ENCODE data around the gene TEDC2. TPM values are rescaled to one million over a fixed set of nuclear protein-coding genes. Genes with fewer than 3 reads are reported as not detected.
A peak's percentile ranks its signal among the peaks of the same experiment; 100 is the strongest.

TEDC2 gene
- total RNA-seq, 1 donor from 2014 or later: 32.2 TPM

- Mint-ChIP-seq H3K36me3 (ENCODE audit: insufficient read depth) (peaks cover 3% of the 10 kb centered on the region), H3K9me3 (ENCODE audit: low read depth) (no peaks in the 10 kb centered on the region), H3K4me1 (ENCODE audit: low read depth) (no peaks in the 10 kb centered on the region), H3K4me3 (ENCODE audit: low read depth) (no peak overlapping the region), H3K27ac (no peak overlapping the region), H3K27me3 (no peaks in the 10 kb centered on the region)
- no peak for DNase-seq (ENCODE audit: low spot score, unreplicated experiment)
- TF ChIP-seq, protein P1, sequence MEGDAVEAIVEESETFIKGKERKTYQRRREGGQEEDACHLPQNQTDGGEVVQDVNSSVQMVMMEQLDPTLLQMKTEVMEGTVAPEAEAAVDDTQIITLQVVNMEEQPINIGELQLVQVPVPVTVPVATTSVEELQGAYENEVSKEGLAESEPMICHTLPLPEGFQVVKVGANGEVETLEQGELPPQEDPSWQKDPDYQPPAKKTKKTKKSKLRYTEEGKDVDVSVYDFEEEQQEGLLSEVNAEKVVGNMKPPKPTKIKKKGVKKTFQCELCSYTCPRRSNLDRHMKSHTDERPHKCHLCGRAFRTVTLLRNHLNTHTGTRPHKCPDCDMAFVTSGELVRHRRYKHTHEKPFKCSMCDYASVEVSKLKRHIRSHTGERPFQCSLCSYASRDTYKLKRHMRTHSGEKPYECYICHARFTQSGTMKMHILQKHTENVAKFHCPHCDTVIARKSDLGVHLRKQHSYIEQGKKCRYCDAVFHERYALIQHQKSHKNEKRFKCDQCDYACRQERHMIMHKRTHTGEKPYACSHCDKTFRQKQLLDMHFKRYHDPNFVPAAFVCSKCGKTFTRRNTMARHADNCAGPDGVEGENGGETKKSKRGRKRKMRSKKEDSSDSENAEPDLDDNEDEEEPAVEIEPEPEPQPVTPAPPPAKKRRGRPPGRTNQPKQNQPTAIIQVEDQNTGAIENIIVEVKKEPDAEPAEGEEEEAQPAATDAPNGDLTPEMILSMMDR (IDR thresholded peaks at IDR 0.05; ENCODE audit: unreplicated experiment): no peak
Measured at GRCh38 chr16:2499890-2500429, 40.1 kb downstream of the TEDC2 start.

GRCh38 chr16:2500430-2500917 is 40.6 kb downstream of the TEDC2 start:
- H3K27ac Mint-ChIP-seq: no peak overlapping the region
- H3K4me3 Mint-ChIP-seq (ENCODE audit: low read depth): no peak overlapping the region
- no peak for DNase-seq (ENCODE audit: low spot score, unreplicated experiment)
- TF ChIP-seq, protein P1 (IDR thresholded peaks at IDR 0.05; ENCODE audit: unreplicated experiment): no peak
- no peaks in the 10 kb centered on the region for H3K27me3 Mint-ChIP-seq
- peaks cover 3% of the 10 kb centered on the region for H3K36me3 Mint-ChIP-seq (ENCODE audit: insufficient read depth)
- H3K4me1 Mint-ChIP-seq (ENCODE audit: low read depth): no peaks in the 10 kb centered on the region
- H3K9me3 Mint-ChIP-seq (ENCODE audit: low read depth): no peaks in the 10 kb centered on the region

DNA sequence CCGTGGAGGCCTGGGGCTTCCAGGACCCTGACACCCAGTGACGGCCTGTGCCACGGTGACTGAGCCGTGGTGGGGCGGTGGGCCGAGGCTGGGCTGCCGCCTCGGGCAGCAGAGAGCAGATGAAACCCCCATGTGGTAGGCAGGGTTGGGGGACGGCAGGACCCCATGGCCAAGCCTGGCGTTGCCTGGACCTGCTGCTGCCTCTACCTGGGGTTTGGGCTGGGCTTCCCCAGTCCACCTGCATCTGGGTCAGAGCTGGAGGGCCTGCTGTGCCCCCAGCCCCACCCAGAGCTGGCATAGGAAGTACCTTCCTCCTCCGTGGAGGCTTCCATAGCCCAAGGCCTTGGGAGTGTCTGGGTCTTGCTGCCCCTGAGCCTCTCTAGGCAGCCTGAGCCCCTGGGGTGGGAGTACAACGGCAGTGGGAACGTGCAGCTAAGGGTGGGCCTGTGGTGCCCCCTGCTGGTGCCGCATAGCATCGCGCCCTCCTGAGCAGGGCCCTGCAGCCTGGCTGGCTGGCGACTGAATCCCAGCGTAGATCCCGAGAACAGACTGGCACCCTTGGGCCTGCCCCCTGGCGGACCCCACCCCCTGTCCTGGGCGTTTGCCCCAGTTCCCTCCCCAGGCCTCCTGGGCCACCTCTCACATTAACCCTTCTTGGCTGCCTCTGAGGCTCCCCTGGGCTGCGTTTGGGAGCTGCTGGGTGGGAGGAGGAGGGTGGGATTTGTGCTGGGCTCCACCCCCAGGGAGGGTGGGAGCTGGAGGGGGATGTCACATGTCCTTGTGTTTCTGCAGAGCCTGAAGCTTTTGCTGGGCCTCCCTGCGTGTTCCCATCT is 41.2 kb downstream of the TEDC2 start:
- H3K9me3 Mint-ChIP-seq (ENCODE audit: low read depth): no peaks in the 10 kb centered on the region

GRCh38 chr16:2501946-2502895 is 42.3 kb downstream of the TEDC2 start:
- Mint-ChIP-seq H3K4me3 (ENCODE audit: low read depth) (no peak overlapping the region), H3K9me3 (ENCODE audit: low read depth) (no peaks in the 10 kb centered on the region), H3K27me3 (no peaks in the 10 kb centered on the region), H3K27ac (no peak overlapping the region), H3K36me3 (ENCODE audit: insufficient read depth) (peaks cover 3% of the 10 kb centered on the region), H3K4me1 (ENCODE audit: low read depth) (no peaks in the 10 kb centered on the region)
- no peak for DNase-seq (ENCODE audit: low spot score, unreplicated experiment)
- TF ChIP-seq, protein P1 (IDR thresholded peaks at IDR 0.05; ENCODE audit: unreplicated experiment): no peak

More for the DNA sequence above, 41.2 kb downstream of the TEDC2 start:
- Mint-ChIP-seq H3K36me3 (ENCODE audit: insufficient read depth) (peaks cover 3% of the 10 kb centered on the region), H3K4me3 (ENCODE audit: low read depth) (peak overlapping the region; percentile 19), H3K27ac (no peak overlapping the region), H3K27me3 (no peaks in the 10 kb centered on the region), H3K4me1 (ENCODE audit: low read depth) (no peaks in the 10 kb centered on the region)
- TF ChIP-seq, protein P1 (IDR thresholded peaks at IDR 0.05; ENCODE audit: unreplicated experiment): peak; percentile 99
- peak; percentile 90 for DNase-seq (ENCODE audit: low spot score, unreplicated experiment)

GRCh38 chr16:2505695-2506094 is 45.8 kb downstream of the TEDC2 start:
- peak overlapping the region; percentile 59 for H3K27ac Mint-ChIP-seq
- peaks cover 3% of the 10 kb centered on the region for H3K36me3 Mint-ChIP-seq (ENCODE audit: insufficient read depth)
- TF ChIP-seq, protein P1 (IDR thresholded peaks at IDR 0.05; ENCODE audit: unreplicated experiment): no peak
- no peaks in the 10 kb centered on the region for H3K9me3 Mint-ChIP-seq (ENCODE audit: low read depth)
- H3K4me3 Mint-ChIP-seq (ENCODE audit: low read depth): no peak overlapping the region
- H3K4me1 Mint-ChIP-seq (ENCODE audit: low read depth): no peaks in the 10 kb centered on the region
- no peak for DNase-seq (ENCODE audit: low spot score, unreplicated experiment)
- no peaks in the 10 kb centered on the region for H3K27me3 Mint-ChIP-seq
